ENCODE results near the gene MAP3K10.

Gene MAP3K10

DNA sequence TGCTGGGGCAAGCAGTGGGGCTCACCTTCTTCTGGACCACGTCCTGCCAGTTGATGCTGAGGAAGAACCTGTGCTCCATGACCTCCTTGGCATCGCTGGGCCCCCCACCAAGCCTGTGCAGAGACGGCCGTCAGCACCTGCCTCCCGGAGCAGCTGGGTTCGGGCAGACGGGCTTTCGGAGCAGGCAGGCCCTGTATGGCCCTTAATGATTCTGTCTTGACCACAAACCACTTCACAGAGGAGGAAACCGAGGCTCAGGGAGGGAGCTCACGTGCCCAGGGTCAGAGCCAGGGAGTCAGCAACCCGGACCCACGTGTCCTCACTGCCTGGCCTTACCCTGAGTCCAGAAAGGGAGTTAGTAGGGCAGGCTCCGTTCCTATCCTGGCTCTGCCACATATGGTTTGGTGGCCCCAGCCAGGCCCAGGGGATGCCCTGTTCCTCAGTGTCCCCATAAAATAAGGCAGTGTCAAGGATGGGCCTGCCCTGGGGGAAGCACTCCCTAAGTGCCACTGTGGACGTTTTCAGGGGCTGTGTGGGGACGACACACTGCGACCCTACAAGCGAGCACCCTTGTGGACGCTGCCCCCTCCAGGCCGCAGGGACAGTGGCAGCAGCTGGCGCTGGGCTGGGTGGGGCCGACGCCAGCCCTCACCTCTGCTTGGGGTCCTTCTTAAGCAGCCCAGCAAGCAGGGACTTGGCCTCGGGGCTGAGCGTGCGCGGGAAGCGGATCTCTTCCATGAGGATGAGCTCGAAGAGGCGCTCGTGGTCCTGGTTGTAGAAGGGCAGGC, 44.2 kb downstream of the MAP3K10 start:
- TF ChIP-seq, protein P1, sequence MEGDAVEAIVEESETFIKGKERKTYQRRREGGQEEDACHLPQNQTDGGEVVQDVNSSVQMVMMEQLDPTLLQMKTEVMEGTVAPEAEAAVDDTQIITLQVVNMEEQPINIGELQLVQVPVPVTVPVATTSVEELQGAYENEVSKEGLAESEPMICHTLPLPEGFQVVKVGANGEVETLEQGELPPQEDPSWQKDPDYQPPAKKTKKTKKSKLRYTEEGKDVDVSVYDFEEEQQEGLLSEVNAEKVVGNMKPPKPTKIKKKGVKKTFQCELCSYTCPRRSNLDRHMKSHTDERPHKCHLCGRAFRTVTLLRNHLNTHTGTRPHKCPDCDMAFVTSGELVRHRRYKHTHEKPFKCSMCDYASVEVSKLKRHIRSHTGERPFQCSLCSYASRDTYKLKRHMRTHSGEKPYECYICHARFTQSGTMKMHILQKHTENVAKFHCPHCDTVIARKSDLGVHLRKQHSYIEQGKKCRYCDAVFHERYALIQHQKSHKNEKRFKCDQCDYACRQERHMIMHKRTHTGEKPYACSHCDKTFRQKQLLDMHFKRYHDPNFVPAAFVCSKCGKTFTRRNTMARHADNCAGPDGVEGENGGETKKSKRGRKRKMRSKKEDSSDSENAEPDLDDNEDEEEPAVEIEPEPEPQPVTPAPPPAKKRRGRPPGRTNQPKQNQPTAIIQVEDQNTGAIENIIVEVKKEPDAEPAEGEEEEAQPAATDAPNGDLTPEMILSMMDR (IDR thresholded peaks at IDR 0.05; ENCODE audit: control insufficient read depth, extremely low read depth, insufficient read depth) = peak; percentile 17; the same call in 1 of the 2 replicates
- DNase-seq (ENCODE audit: low read depth) = no peak
- no peak overlapping the region for H3K4me3 ChIP-seq (ENCODE audit: low read depth, low read length)

DNA sequence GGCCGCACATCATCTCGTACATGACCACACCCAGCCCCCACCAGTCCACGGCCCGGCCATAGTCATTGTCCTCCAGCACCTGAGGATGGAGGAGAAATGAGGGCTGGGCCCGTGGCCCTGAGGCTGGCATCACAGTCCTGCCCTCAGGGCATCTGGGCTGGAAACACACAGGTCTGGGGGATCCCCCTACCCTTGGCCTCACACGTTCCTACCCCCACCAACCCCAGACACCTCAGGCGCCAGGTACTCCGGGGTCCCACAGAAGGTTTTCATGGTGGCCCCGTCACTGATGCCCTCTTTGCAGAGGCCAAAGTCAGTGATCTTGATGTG, 44.8 kb downstream of the MAP3K10 start:
- no peak for DNase-seq (ENCODE audit: low read depth)
- TF ChIP-seq, protein P1 (IDR thresholded peaks at IDR 0.05; ENCODE audit: control insufficient read depth, extremely low read depth, insufficient read depth) = no peak
- no peak overlapping the region for H3K4me3 ChIP-seq (ENCODE audit: low read depth, low read length)

DNA sequence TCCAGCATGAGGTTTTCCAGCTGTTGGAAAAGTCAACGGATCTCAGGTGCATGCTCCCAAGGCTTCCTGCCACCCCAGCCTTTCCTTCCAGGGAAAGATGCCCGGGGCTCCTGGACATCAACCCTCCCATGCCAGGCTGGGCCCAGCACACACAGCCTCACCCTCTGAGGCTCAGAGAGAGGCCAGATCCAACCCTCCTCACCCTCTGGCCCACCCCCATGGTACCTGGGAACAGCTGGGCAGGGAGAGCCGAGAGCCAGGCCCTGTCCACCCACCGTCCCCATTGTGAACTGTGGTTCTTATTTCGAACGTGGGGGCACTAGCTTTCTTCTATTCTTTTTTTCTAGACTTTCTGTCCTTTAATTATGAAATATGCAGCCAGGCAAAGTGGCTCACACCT, 45.1 kb downstream of the MAP3K10 start:
- TF ChIP-seq, protein P1 (IDR thresholded peaks at IDR 0.05; ENCODE audit: control insufficient read depth, extremely low read depth, insufficient read depth) = no peak
- DNase-seq (ENCODE audit: low read depth) = no peak
- no peak overlapping the region for H3K4me3 ChIP-seq (ENCODE audit: low read depth, low read length)

DNA sequence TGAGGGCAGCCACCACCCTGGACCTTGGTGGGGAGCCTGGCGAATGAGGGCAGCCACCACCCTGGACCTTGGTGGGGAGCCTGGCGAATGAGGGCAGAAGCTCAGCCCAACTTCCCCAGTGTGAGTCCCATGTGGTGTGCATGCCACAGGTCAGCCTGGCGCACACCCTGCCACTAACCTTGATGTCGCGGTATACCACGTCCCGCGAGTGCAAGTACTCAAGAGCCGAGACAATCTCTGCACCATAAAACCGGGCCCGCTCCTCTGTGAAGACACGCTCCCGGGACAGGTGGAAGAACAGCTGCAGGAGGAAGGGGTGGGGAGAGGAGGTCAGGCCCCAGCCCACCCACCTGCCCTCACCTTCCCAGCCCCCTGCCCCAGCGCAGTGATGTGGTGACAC, 46.6 kb downstream of the MAP3K10 start:
- TF ChIP-seq, protein P1 (IDR thresholded peaks at IDR 0.05; ENCODE audit: control insufficient read depth, extremely low read depth, insufficient read depth) = no peak
- H3K4me3 ChIP-seq (ENCODE audit: low read depth, low read length) = no peak overlapping the region
- no peak for DNase-seq (ENCODE audit: low read depth)

DNA sequence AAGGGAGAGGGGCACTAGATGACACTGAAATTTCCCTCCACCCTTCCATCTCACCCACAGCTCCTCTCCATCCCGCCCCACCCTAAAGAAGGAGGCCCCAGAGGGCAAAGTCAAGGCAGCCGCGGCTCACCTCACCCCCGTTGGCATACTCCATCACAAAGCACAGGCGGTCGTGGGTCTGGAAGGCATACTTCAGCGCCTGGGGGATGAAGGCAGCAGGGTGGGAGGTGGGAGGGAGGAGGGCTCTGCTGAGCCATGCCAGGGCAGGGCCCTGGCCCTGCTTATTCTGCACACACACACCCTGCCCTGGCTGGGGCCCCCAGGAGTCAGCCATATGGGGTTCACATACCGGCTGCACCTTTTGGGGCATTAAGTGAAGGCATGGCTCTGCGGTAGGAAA, 47.5 kb downstream of the MAP3K10 start:
- TF ChIP-seq, protein P1 (IDR thresholded peaks at IDR 0.05; ENCODE audit: control insufficient read depth, extremely low read depth, insufficient read depth) = no peak

DNA sequence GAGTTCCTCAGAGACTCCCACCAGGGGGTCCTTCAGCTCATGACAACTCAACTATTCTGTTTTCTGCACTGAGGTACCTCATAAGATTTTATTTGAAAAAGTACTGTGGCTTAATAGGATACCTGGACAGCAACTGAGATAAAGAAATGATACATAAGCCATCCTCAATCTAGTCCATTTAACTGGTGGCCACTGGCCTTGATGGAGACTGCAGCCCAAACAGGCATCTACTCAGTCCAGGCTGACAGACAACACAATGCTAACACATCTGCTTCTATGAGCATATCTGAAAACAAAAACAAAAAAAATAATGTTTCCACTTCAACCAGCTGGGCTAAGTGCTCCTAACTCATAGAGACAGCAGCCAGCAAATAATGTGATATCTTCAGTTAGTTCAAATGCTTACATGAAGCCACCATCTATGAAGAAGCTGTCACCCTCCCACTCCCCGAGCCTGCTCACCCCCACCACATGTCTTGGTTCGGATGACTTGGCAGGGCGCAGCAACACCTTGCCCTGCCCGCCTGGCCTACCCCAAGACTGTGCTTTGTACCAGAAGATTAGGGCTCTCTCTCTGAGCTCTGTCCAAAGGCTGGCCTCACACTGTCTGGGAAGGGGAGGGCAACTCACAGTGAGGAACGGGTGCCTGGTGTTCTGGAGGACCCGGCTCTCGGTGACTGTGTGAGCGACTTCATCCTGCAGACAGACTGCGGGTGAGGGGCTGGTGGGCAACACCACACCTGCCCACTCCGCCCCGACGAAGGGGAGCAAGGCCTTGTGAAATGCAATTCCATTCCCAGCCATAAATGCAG, 48.4 kb downstream of the MAP3K10 start:
- H3K4me3 ChIP-seq (ENCODE audit: low read depth, low read length) = no peak overlapping the region
- no peak for DNase-seq (ENCODE audit: low read depth)
- TF ChIP-seq, protein P1 (IDR thresholded peaks at IDR 0.05; ENCODE audit: control insufficient read depth, extremely low read depth, insufficient read depth) = no peak

More for the DNA sequence above, 47.5 kb downstream of the MAP3K10 start:
- DNase-seq (ENCODE audit: low read depth) = no peak
- H3K4me3 ChIP-seq (ENCODE audit: low read depth, low read length) = no peak overlapping the region
